Ovary (tissue), 3 donors: Measurements from ENCODE around the gene RNF224.

ENCODE experiments used
- EP300 ChIP-seq: sonication (generic); formaldehyde crosslinking; IDR thresholded peaks from one replicate; pipeline ENCODE4 v1.6.1; 2017; ENCODE audit warnings: antibody characterized with exemption
- POLR2A ChIP-seq: fragments of 450-650 bp; IDR thresholded peaks from one replicate; pipeline ENCODE4 v1.6.1; 2017; ENCODE audit warnings: antibody characterized with exemption, mild to moderate bottlenecking, moderate library complexity
- TF ChIP-seq, protein P1 (sequence below), 3 donors: fragments of 450-650 bp in 2 of 3; fragments of 200-600 bp in 1 of 3; IDR thresholded peaks; one replicate each; pipeline versions ENCODE4 v1.5.1 to v1.8.0; 2016 to 2022; ENCODE audit warnings: antibody characterized with exemption in 3 of 3, mild to moderate bottlenecking in 1 of 3
- donor health status: DM: no; HTN: no; CAD: no.

GRCh38 chr9:137185921-137186320, 41.4 kb upstream of the RNF224 start:
- TF ChIP-seq, protein P1, sequence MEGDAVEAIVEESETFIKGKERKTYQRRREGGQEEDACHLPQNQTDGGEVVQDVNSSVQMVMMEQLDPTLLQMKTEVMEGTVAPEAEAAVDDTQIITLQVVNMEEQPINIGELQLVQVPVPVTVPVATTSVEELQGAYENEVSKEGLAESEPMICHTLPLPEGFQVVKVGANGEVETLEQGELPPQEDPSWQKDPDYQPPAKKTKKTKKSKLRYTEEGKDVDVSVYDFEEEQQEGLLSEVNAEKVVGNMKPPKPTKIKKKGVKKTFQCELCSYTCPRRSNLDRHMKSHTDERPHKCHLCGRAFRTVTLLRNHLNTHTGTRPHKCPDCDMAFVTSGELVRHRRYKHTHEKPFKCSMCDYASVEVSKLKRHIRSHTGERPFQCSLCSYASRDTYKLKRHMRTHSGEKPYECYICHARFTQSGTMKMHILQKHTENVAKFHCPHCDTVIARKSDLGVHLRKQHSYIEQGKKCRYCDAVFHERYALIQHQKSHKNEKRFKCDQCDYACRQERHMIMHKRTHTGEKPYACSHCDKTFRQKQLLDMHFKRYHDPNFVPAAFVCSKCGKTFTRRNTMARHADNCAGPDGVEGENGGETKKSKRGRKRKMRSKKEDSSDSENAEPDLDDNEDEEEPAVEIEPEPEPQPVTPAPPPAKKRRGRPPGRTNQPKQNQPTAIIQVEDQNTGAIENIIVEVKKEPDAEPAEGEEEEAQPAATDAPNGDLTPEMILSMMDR (IDR thresholded peaks at IDR 0.05), result no peak
- TF ChIP-seq POLR2A, result no peak
- TF ChIP-seq EP300, result no peak
